Measurements from ENCODE around the gene PNPLA2.

DNA sequence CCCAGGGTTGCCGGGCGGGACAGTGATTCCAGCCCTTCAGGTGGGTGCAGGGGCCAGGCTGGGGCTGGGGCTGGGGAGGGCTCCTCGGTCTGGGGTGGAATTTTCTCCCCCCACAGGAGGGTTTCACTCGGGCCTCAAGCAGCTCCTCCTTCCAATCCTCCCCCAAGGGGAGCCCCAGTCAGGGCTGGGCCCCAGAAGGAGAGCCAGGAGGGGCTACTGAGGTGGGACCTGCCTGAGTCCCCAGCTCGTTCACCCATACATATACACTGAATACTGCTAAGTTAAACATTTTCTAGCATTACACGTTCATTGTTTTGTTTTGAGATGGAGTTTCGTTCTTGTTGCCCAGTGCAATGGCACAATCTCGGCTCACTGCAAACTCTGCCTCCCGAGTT is 7.5 kb downstream of the PNPLA2 start:
- TF ChIP-seq CTCF (conservative IDR thresholded peaks at IDR 0.05 in 1 of 2, IDR thresholded peaks at IDR 0.05 in 1 of 2; ENCODE audit: extremely low read depth in 1 of 2, insufficient read depth in 1 of 2, low read depth in 1 of 2, low read length in 2 of 2), result no peak
- no peak for TF ChIP-seq EZH2 (IDR thresholded peaks at IDR 0.05; ENCODE audit: borderline replicate concordance, low read length)

Measured in mammary epithelial cell (primary cell).